ENCODE measurements around the gene RETREG1.

- no peak for TF ChIP-seq CTCF (IDR thresholded peaks at IDR 0.05)
- TF ChIP-seq POLR2A (IDR thresholded peaks at IDR 0.05) = no peak
These were observed 112.2 kb downstream of the RETREG1 start for GRCh38 chr5:16504571-16504970.
